CD14-positive monocyte (primary cell): ENCODE data around the gene TBCCD1. TPM values are rescaled to one million over a fixed set of nuclear protein-coding genes. Genes with fewer than 3 reads are reported as not detected.

Experiments used
- DNase-seq, 3 donors: peaks; one replicate each; pipeline ENCODE4 v3.0.0-alpha.2; 2011 to 2022
- H2AFZ ChIP-seq: 2 replicates; pipeline ENCODE4 v1.6.0; 2012; ENCODE audit warnings: mild to moderate bottlenecking, low read depth, low read length, inconsistent platforms; ENCODE audit not compliant: insufficient read depth, poor library complexity, severe bottlenecking
- H3K27ac ChIP-seq, 2 donors: 1 replicate in 1 of 2; 2 replicates in 1 of 2; pipeline ENCODE4 v1.5.1; 2012 to 2013; ENCODE audit warnings: low read length in 2 of 2, control low read depth in 1 of 2, inconsistent platforms in 1 of 2, low read depth in 1 of 2, mild to moderate bottlenecking in 1 of 2
- H3K27me3 ChIP-seq, 2 donors: one replicate each; pipeline versions ENCODE4 v1.6.0 to v1.6.1; 2011 to 2013; ENCODE audit warnings: low read length in 2 of 2; ENCODE audit not compliant: control insufficient read depth in 2 of 2, insufficient read depth in 2 of 2
- H3K36me3 ChIP-seq, 2 donors: replicated peaks in 1 of 2; 1 replicate in 1 of 2; 2 replicates in 1 of 2; pipeline versions ENCODE4 v1.5.1 to v1.6.1; 2012 to 2013; ENCODE audit warnings: low read length in 2 of 2, control low read depth in 1 of 2, inconsistent platforms in 1 of 2, mild to moderate bottlenecking in 1 of 2; ENCODE audit not compliant: insufficient read depth in 2 of 2, control insufficient read depth in 1 of 2
- H3K4me1 ChIP-seq, 2 donors: 1 replicate in 1 of 2; 2 replicates in 1 of 2; pipeline versions ENCODE4 v1.5.1 to v1.6.1; 2012 to 2013; ENCODE audit warnings: low read length in 2 of 2, control low read depth in 1 of 2, inconsistent platforms in 1 of 2, mild to moderate bottlenecking in 1 of 2, moderate library complexity in 1 of 2; ENCODE audit not compliant: insufficient read depth in 2 of 2, control insufficient read depth in 1 of 2
- H3K4me2 ChIP-seq: replicated peaks from 2 replicates; pipeline ENCODE3; 2012; ENCODE audit warnings: low read length, moderate library complexity, mild to moderate bottlenecking; ENCODE audit not compliant: poor library complexity, severe bottlenecking; ENCODE audit errors: extremely low read depth
- H3K4me3 ChIP-seq, 3 experiments: fragments of 200-600 bp in 1 of 3; sonication (generic) in 1 of 3; replicated peaks in 1 of 3; 1 replicate in 2 of 3; 2 replicates in 1 of 3; pipeline ENCODE4 v1.5.1; 2011 to 2013; ENCODE audit warnings: low read length in 3 of 3, mild to moderate bottlenecking in 3 of 3, control low read depth in 2 of 3, low read depth in 2 of 3, inconsistent platforms in 1 of 3, moderate library complexity in 1 of 3
- H3K79me2 ChIP-seq: 2 replicates; pipeline ENCODE4 v1.6.0; 2012; ENCODE audit warnings: mild to moderate bottlenecking, control low read depth, inconsistent platforms, low read length, moderate library complexity; ENCODE audit not compliant: insufficient read depth
- H3K9ac ChIP-seq: 2 replicates; pipeline ENCODE4 v1.6.0; 2017; ENCODE audit warnings: low read length, mild to moderate bottlenecking; ENCODE audit not compliant: insufficient read depth, poor library complexity, severe bottlenecking
- H3K9me3 ChIP-seq, 2 donors: replicated peaks in 1 of 2; 1 replicate in 1 of 2; 2 replicates in 1 of 2; pipeline versions ENCODE4 v1.5.1 to v1.6.1; 2012 to 2013; ENCODE audit warnings: low read length in 2 of 2, control low read depth in 1 of 2; ENCODE audit not compliant: control insufficient read depth in 1 of 2, insufficient read depth in 1 of 2
- H4K20me1 ChIP-seq: 2 replicates; pipeline ENCODE4 v1.6.0; 2012; ENCODE audit warnings: mild to moderate bottlenecking, low read length, control low read depth, moderate library complexity; ENCODE audit not compliant: insufficient read depth
- H3K27ac Mint-ChIP-seq, 7 donors: one replicate each; pipeline ENCODE4 v1.8.0; 2020; ENCODE audit warnings: mild to moderate bottlenecking in 7 of 7, mixed read lengths in 7 of 7, moderate library complexity in 6 of 7, inconsistent platforms in 2 of 7
- H3K27me3 Mint-ChIP-seq, 3 donors: one replicate each; pipeline ENCODE4 v1.8.0; 2021 to 2022; ENCODE audit warnings: low read depth in 3 of 3, mild to moderate bottlenecking in 3 of 3, mixed read lengths in 3 of 3, moderate library complexity in 3 of 3, inconsistent platforms in 1 of 3
- H3K36me3 Mint-ChIP-seq, 2 donors: one replicate each; pipeline ENCODE4 v1.8.0; 2020; ENCODE audit warnings: mixed read lengths in 2 of 2, inconsistent platforms in 1 of 2, mild to moderate bottlenecking in 1 of 2
- H3K4me1 Mint-ChIP-seq: one replicate; pipeline ENCODE4 v1.8.0; 2020; ENCODE audit warnings: mild to moderate bottlenecking, mixed read lengths
- H3K4me3 Mint-ChIP-seq, 2 donors: one replicate each; pipeline ENCODE4 v1.8.0; 2020; ENCODE audit warnings: mild to moderate bottlenecking in 2 of 2, mixed read lengths in 2 of 2, moderate library complexity in 1 of 2
- H3K9me3 Mint-ChIP-seq, 7 donors: one replicate each; pipeline ENCODE4 v1.8.0; 2020 to 2022; ENCODE audit warnings: mixed read lengths in 7 of 7, mild to moderate bottlenecking in 6 of 7, moderate library complexity in 6 of 7, inconsistent platforms in 2 of 7
- WGBS: methylation state at CpG from one replicate; pipeline ENCODE4 v1.1.5; 2013; ENCODE audit warnings: missing lambda C conversion rate; ENCODE audit not compliant: insufficient coverage; 5-methylcytosine and 5-hydroxymethylcytosine counted together
- intact Hi-C, 2 donors: fragments of 100-400 bp; cut with micrococcal nuclease; formaldehyde crosslinking; loops; one replicate each; pipeline versions ENCODE4 v1.15.0 to v1.15.1; 2023
- polyA plus RNA-seq, 3 donors: library from polyadenylated mRNA; depleted of rRNA in 1 of 3; unstranded in 2 of 3; stranded (reverse) in 1 of 3; fragments of 300-500 nt in 2 of 3; fragments of >200 nt in 1 of 3; fragmentation: Illumina TruSeq in 2 of 3; gene quantifications; 1 replicate in 2 of 3; 2 replicates in 1 of 3; pipeline ENCODE4 v1.2.3, GENCODE V29; 2012 to 2021
- TF ChIP-seq, protein P1 (sequence below): fragments of 200-600 bp; IDR thresholded peaks from one replicate; pipeline ENCODE4 v1.8.0; 2022; ENCODE audit warnings: antibody characterized with exemption, mild to moderate bottlenecking

TBCCD1 gene
- polyA plus RNA-seq, 3 donors: 9.2 to 9.6 (median 9.6) TPM

DNA sequence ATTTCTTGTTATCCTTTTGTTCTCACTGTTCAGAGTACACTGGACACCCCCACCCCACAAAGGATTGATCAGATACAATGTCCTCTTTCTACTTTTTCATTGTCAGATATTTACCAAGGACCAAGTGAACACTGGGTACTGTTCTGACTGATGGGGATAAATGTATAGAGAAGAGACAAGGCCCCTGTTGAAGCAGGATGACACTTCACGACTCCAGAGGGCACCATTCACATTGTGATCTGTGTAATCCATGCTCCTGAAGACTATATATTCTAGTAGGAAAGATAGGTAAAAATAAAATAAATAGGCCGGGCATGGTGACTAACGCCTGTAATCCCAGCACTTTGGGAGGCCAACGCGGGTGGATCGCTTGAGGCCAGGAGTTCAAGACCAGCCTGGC is 15.8 kb downstream of the TBCCD1 start:
- H3K4me1 Mint-ChIP-seq: peaks cover 2% of the 10 kb centered on the region
- no peak overlapping the region for H3K9ac ChIP-seq

DNA sequence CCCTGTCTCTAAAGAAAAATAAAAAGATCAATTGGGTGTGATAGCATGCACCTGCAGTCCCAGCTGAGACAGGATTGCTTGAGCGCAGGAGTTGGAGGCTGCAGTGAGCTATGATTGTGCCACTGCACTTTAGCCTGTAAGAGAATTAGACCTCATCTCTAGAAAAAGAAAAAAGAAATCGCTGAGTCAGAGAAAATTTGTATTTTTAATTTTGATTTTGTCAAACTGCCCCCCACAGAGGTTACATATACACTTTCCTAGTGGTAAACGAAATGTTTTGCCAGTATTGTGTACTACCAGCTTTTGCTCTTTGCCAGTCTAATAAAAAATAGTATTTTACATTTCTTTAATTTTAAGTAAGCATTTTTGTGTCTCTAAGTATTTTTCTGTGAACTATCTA is 17.6 kb downstream of the TBCCD1 start:
- DNase-seq: no peak
- Mint-ChIP-seq H3K36me3 (peaks cover 50 to 70% of the 10 kb centered on the region in 2 donors), H3K27me3 (peaks cover 0 to 2% (median 0%) of the 10 kb centered on the region in 3 donors), H3K4me1 (peaks cover 2% of the 10 kb centered on the region), H3K27ac (no peak overlapping the region), H3K9me3 (no peaks in the 10 kb centered on the region), H3K4me3 (no peak overlapping the region)
- no peaks in the 10 kb centered on the region for H3K27me3 ChIP-seq
- H3K9me3 ChIP-seq: no peaks in the 10 kb centered on the region
- no peak overlapping the region for H3K4me2 ChIP-seq
- no peak overlapping the region for H2AFZ ChIP-seq
- TF ChIP-seq, protein P1, sequence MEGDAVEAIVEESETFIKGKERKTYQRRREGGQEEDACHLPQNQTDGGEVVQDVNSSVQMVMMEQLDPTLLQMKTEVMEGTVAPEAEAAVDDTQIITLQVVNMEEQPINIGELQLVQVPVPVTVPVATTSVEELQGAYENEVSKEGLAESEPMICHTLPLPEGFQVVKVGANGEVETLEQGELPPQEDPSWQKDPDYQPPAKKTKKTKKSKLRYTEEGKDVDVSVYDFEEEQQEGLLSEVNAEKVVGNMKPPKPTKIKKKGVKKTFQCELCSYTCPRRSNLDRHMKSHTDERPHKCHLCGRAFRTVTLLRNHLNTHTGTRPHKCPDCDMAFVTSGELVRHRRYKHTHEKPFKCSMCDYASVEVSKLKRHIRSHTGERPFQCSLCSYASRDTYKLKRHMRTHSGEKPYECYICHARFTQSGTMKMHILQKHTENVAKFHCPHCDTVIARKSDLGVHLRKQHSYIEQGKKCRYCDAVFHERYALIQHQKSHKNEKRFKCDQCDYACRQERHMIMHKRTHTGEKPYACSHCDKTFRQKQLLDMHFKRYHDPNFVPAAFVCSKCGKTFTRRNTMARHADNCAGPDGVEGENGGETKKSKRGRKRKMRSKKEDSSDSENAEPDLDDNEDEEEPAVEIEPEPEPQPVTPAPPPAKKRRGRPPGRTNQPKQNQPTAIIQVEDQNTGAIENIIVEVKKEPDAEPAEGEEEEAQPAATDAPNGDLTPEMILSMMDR: no peak
- no peak overlapping the region for H3K27ac ChIP-seq
- intact Hi-C loops: no loop called here
- no peaks in the 10 kb centered on the region for H3K4me1 ChIP-seq
- no peak overlapping the region for H3K4me3 ChIP-seq
- H3K36me3 ChIP-seq: peaks cover 41 to 78% of the 10 kb centered on the region in 2 donors
- WGBS: 100% methylated on average over 1 of the region's 3 CpGs
- no peak overlapping the region for H3K9ac ChIP-seq
- H3K79me2 ChIP-seq: no peaks in the 10 kb centered on the region
- H4K20me1 ChIP-seq: no peaks in the 10 kb centered on the region

More for the DNA sequence above, 15.8 kb downstream of the TBCCD1 start:
- Mint-ChIP-seq H3K9me3 (no peaks in the 10 kb centered on the region), H3K4me3 (no peak overlapping the region), H3K27ac (peak overlapping the region in 1 of 7 donors; percentile 19), H3K36me3 (peaks cover 55 to 77% of the 10 kb centered on the region in 2 donors), H3K27me3 (peaks cover 0 to 2% (median 0%) of the 10 kb centered on the region in 3 donors)
- Histone ChIP-seq H3K4me3 (no peak overlapping the region), H3K79me2 (no peaks in the 10 kb centered on the region), H3K27ac (no peak overlapping the region), H3K36me3 (peaks cover 49 to 85% of the 10 kb centered on the region in 2 donors), H2AFZ (no peak overlapping the region), H3K9me3 (no peaks in the 10 kb centered on the region), H3K4me1 (no peaks in the 10 kb centered on the region), H3K4me2 (no peak overlapping the region), H4K20me1 (no peaks in the 10 kb centered on the region), H3K27me3 (no peaks in the 10 kb centered on the region)
- WGBS: 100% methylated on average over 3 of the region's 6 CpGs
- intact Hi-C loops: no loop called here
- DNase-seq: no peak
- TF ChIP-seq, protein P1: no peak
